Testis (tissue), 3 donors: Measurements from ENCODE around the gene AMPD3. TPM values are rescaled to one million over a fixed set of nuclear protein-coding genes. Genes with fewer than 3 reads are reported as not detected.
A peak's percentile ranks its signal among the peaks of the same experiment; 100 is the strongest.

Experiments used
- DNase-seq: peaks from one replicate; pipeline ENCODE4 v3.0.0-alpha.2; 2019
- H3K27ac ChIP-seq, 2 donors: fragments of 200-600 bp; sonication (generic); one replicate each; pipeline ENCODE4 v1.5.1; 2019
- H3K27me3 ChIP-seq: fragments of 200-600 bp; sonication (generic); one replicate; pipeline ENCODE4 v1.5.1; 2019
- H3K36me3 ChIP-seq: fragments of 200-600 bp; sonication (generic); one replicate; pipeline ENCODE4 v1.5.1; 2017; ENCODE audit warnings: low read depth; ENCODE audit errors: missing control alignments
- H3K4me1 ChIP-seq: fragments of 200-600 bp; sonication (generic); one replicate; pipeline ENCODE4 v1.5.1; 2019
- H3K4me3 ChIP-seq, 2 donors: fragments of 200-600 bp; sonication (generic); one replicate each; pipeline ENCODE4 v1.5.1; 2017 to 2019
- H3K9me3 ChIP-seq: fragments of 200-600 bp; sonication (generic); one replicate; pipeline ENCODE4 v1.5.1; 2017
- POLR2A ChIP-seq: fragments of 450-650 bp; IDR thresholded peaks from one replicate; pipeline ENCODE4 v1.6.1; 2017; ENCODE audit warnings: antibody characterized with exemption, mild to moderate bottlenecking, moderate library complexity
- WGBS, 2 donors: methylation state at CpG; one replicate each; pipeline ENCODE4 v1.1.5; 2018; 5-methylcytosine and 5-hydroxymethylcytosine counted together
- intact Hi-C: fragments of 100-400 bp; cut with DNase I; formaldehyde crosslinking; loops from one replicate; pipeline ENCODE4 v1.15.1; 2023; ENCODE audit warnings: low total_unique reads
- polyA plus RNA-seq: library from polyadenylated mRNA; stranded (reverse); fragments of 350-450 nt; fragmentation: Illumina TruSeq; extraction: RNeasy Lipid Tissue Mini Kit (QIAGEN cat#74804); gene quantifications from one replicate; pipeline ENCODE4 v1.2.3, GENCODE V29; 2014; ENCODE audit warnings: low read depth, low replicate concordance; ENCODE audit not compliant: insufficient read depth
- total RNA-seq, 2 donors: library from RNA; depleted of rRNA; stranded (reverse); fragments of >200 nt; gene quantifications; one replicate each; pipeline ENCODE4 v1.2.3, GENCODE V29; 2016
- TF ChIP-seq, protein P1 (sequence below), 3 experiments: fragments of 450-650 bp in 2 of 3; fragments of 200-600 bp in 1 of 3; sonication (generic) in 1 of 3; IDR thresholded peaks; one replicate each; pipeline ENCODE4 v1.5.1; 2016 to 2019; ENCODE audit warnings: antibody characterized with exemption in 3 of 3, mild to moderate bottlenecking in 2 of 3, moderate library complexity in 1 of 3

Gene AMPD3
- total and polyA plus RNA-seq, 3 donors from 2014 or later = 5.5 to 13.4 (median 10.9) TPM

DNA sequence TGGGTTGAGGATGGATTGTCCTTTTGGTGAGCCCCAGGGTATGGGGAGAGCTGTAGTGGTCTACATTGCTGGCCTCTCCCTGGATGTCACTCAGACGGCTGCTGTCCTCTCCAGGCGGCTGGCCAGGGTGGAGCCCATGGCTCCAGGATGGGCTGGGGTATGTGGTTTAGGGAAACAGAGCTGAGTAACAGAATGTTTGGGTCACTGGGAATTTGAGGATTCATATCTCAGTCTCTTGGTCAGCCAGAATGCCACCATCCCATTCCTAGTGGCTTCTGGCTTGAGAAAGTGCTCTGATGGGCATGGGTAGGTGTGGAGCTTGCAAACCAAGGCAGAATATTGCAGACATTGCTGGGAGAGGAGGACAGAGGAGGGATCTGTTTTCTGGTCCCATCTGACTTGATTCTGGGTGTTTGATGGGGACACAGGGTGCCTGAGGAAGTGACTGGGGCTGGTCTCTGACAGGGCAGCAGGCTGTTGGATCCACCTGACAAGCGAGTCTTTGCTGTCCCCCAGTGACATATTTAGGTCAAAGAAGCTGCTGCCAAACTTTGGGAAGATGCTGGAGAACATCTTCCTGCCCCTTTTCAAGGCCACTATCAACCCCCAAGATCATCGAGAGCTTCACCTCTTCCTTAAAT, 41.4 kb downstream of the AMPD3 start:
- Histone ChIP-seq H3K27me3 (no peaks in the 10 kb centered on the region), H3K9me3 (no peaks in the 10 kb centered on the region), H3K4me3 (no peak overlapping the region), H3K36me3 (no peaks in the 10 kb centered on the region), H3K27ac (no peak overlapping the region), H3K4me1 (no peaks in the 10 kb centered on the region)
- 92 to 97% methylated on average over 3 to 4 of the region's 4 CpGs for WGBS, 2 donors
- intact Hi-C loops = no loop called here
- DNase-seq = no peak
- no peak for TF ChIP-seq POLR2A
- TF ChIP-seq, protein P1, sequence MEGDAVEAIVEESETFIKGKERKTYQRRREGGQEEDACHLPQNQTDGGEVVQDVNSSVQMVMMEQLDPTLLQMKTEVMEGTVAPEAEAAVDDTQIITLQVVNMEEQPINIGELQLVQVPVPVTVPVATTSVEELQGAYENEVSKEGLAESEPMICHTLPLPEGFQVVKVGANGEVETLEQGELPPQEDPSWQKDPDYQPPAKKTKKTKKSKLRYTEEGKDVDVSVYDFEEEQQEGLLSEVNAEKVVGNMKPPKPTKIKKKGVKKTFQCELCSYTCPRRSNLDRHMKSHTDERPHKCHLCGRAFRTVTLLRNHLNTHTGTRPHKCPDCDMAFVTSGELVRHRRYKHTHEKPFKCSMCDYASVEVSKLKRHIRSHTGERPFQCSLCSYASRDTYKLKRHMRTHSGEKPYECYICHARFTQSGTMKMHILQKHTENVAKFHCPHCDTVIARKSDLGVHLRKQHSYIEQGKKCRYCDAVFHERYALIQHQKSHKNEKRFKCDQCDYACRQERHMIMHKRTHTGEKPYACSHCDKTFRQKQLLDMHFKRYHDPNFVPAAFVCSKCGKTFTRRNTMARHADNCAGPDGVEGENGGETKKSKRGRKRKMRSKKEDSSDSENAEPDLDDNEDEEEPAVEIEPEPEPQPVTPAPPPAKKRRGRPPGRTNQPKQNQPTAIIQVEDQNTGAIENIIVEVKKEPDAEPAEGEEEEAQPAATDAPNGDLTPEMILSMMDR (IDR thresholded peaks at IDR 0.05) = no peak

DNA sequence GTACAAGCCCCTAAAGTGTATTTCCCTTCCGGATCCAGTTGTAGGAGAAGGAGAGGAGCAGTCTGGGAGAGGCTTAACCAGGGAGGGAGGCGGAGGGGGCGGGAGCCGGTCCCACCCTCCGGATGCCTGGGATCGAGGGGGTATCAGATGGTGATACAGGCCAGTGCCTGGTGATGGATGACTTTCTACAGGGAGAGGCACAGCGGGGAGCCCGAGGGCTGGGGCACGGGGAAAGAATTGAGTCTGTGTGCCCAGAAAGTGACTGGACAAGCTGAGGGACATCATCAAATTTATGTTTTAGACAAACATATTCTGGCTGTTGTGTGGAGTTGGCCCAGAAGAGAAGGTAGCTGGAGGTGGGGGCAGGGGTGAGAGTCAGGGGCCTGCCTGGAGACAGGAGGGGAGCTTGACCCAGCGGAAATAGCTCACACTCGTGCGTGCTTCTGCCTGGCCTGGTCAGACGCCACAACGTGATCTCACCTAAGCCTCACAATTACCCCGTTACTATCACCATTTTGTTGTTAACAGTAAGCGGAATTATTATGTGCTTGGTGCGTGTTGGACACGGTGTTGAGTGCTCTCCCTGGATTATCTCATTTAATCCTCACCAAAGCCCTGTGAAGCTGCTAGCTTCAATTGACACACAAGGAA, 42.4 kb downstream of the AMPD3 start:
- H3K9me3 ChIP-seq = no peaks in the 10 kb centered on the region
- no peaks in the 10 kb centered on the region for H3K4me1 ChIP-seq
- H3K27ac ChIP-seq = no peak overlapping the region
- no peaks in the 10 kb centered on the region for H3K36me3 ChIP-seq
- 84 to 91% methylated on average over 17 to 18 of the region's 18 CpGs for WGBS, 2 donors
- intact Hi-C loops = no loop called here
- H3K27me3 ChIP-seq = no peaks in the 10 kb centered on the region
- no peak for TF ChIP-seq POLR2A
- TF ChIP-seq, protein P1 (IDR thresholded peaks at IDR 0.05) = no peak
- DNase-seq = peak; percentile 7
- H3K4me3 ChIP-seq = no peak overlapping the region

DNA sequence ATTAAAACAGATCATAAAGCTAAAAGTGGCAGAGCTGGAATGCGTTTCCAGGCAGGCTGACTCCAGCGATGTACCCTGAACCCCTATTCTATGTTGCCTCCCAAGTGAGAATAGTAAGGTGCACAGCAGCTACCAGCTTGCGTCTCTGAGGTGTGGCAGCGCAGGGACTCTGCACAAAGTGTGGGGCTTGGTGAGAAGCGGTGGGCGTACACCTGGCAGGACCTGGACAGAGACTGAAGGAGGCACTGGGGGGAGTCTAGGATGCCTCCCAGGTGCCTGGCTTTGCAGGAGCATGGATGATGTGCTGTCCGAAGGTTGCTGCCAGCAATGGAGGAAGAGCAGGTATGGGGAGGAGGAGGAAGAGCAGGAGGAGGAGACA, 42.9 kb downstream of the AMPD3 start:
- Histone ChIP-seq H3K4me1 (no peaks in the 10 kb centered on the region), H3K27me3 (no peaks in the 10 kb centered on the region), H3K9me3 (no peaks in the 10 kb centered on the region), H3K4me3 (no peak overlapping the region), H3K27ac (no peak overlapping the region), H3K36me3 (no peaks in the 10 kb centered on the region)
- WGBS, 2 donors = 91 to 96% methylated on average over 7 of the region's 7 CpGs
- intact Hi-C loops = no loop called here
- DNase-seq = no peak
- TF ChIP-seq POLR2A = no peak
- TF ChIP-seq, protein P1 (IDR thresholded peaks at IDR 0.05) = no peak

DNA sequence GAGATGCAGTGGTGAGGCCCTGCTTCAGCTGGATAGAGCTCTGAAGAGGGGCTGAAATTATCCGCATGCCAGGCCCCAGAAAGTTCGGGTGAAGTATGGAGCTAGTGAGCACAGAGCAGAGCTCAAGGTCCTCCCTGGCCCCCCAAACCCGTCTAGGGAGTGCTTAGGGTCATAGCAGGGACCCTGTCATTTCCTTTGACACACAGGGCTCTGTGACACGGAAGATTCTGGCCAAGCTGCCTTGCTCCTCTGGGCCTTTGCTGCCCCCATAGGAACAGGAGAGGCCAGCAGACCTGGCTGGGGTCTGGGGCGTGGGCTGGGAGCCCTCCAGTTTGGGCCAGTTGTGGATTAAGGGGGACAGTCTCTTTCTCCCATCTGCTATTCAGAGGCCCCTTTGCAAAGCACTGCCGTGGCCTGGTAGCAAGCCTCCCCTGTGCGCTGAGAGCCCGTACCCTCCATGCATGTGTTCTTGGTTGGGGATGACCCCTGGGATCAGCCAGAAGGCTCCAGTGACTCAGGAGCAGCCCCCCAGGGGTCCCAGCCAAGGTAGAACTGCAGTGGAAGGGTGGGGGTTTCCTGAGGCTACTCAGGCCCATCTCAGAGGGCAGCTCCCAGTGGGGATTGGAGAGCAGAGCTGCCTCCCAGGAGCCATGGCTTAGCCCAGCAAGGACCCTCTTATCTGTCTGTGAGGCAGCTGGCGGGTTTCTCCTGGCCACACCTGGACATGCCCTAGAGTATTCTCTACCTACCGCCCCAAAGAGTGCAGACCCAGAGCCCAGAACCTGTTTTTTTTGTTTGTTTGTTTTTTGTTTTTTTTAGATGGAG, 43.6 kb downstream of the AMPD3 start:
- 90 to 92% methylated on average over 5 to 10 of the region's 10 CpGs for WGBS, 2 donors
- H3K9me3 ChIP-seq = no peaks in the 10 kb centered on the region
- H3K4me3 ChIP-seq = no peak overlapping the region
- no peak overlapping the region for H3K27ac ChIP-seq
- no peaks in the 10 kb centered on the region for H3K36me3 ChIP-seq
- no peaks in the 10 kb centered on the region for H3K27me3 ChIP-seq
- intact Hi-C loops = no loop called here
- DNase-seq = no peak
- no peaks in the 10 kb centered on the region for H3K4me1 ChIP-seq
- TF ChIP-seq, protein P1 (IDR thresholded peaks at IDR 0.05) = no peak
- no peak for TF ChIP-seq POLR2A
